ENCODE measurements around the gene GMPS. TPM values are rescaled to one million over a fixed set of nuclear protein-coding genes. Genes with fewer than 3 reads are reported as not detected.

The GMPS gene
- total and polyA plus RNA-seq, 3 experiments from 2014 or later, result 63.7 to 117 (median 113) TPM

- no peaks in the 10 kb centered on the region for H3K4me1 Mint-ChIP-seq
- ChIA-PET CTCF (no interaction called here), POLR2A (no interaction called here)
- Histone ChIP-seq H3K9me3 (ENCODE audit: low read length) (no peaks in the 10 kb centered on the region), H3K36me3 (ENCODE audit: insufficient read depth, low read length) (no peaks in the 10 kb centered on the region), H3K4me1 (ENCODE audit: insufficient read depth, low read length) (no peaks in the 10 kb centered on the region), H3K27ac (ENCODE audit: low read depth, low read length) (no peak overlapping the region), H3K27me3 (ENCODE audit: insufficient read depth, low read length, poor library complexity, severe bottlenecking) (no peaks in the 10 kb centered on the region), H3K4me3 (ENCODE audit: low read length) (no peak overlapping the region)
- H3K4me3 Mint-ChIP-seq, result no peak overlapping the region
- H3K27me3 Mint-ChIP-seq, result peaks cover 1 to 10% of the 10 kb centered on the region in 2 donors
- no peak overlapping the region for H3K27ac Mint-ChIP-seq
- no peaks in the 10 kb centered on the region for H3K9me3 Mint-ChIP-seq
- H3K36me3 Mint-ChIP-seq, result no peaks in the 10 kb centered on the region
- DNase-seq, result no peak
These were observed 119.1 kb downstream of the GMPS start for GRCh38 chr3:155989536-155989935.

- no peak for DNase-seq
- Mint-ChIP-seq H3K4me1 (no peaks in the 10 kb centered on the region), H3K4me3 (no peak overlapping the region), H3K27ac (no peak overlapping the region), H3K36me3 (no peaks in the 10 kb centered on the region), H3K27me3 (peaks cover 1 to 10% of the 10 kb centered on the region in 2 donors), H3K9me3 (no peaks in the 10 kb centered on the region)
- ChIA-PET POLR2A (no interaction called here), CTCF (no interaction called here)
- Histone ChIP-seq H3K4me3 (ENCODE audit: low read length) (no peak overlapping the region), H3K36me3 (ENCODE audit: insufficient read depth, low read length) (no peaks in the 10 kb centered on the region), H3K4me1 (ENCODE audit: insufficient read depth, low read length) (no peaks in the 10 kb centered on the region), H3K9me3 (ENCODE audit: low read length) (no peaks in the 10 kb centered on the region), H3K27ac (ENCODE audit: low read depth, low read length) (no peak overlapping the region), H3K27me3 (ENCODE audit: insufficient read depth, low read length, poor library complexity, severe bottlenecking) (no peaks in the 10 kb centered on the region)
These were observed 120.8 kb downstream of the GMPS start for GRCh38 chr3:155991212-155991611.

GRCh38 chr3:155991847-155992246 is 121.4 kb downstream of the GMPS start:
- ChIA-PET CTCF (no interaction called here), POLR2A (no interaction called here)
- no peak for DNase-seq
- Histone ChIP-seq H3K4me3 (ENCODE audit: low read length) (no peak overlapping the region), H3K36me3 (ENCODE audit: insufficient read depth, low read length) (no peaks in the 10 kb centered on the region), H3K4me1 (ENCODE audit: insufficient read depth, low read length) (no peaks in the 10 kb centered on the region), H3K27ac (ENCODE audit: low read depth, low read length) (no peak overlapping the region), H3K27me3 (ENCODE audit: insufficient read depth, low read length, poor library complexity, severe bottlenecking) (no peaks in the 10 kb centered on the region), H3K9me3 (ENCODE audit: low read length) (no peaks in the 10 kb centered on the region)
- Mint-ChIP-seq H3K27me3 (peaks cover 1 to 10% of the 10 kb centered on the region in 2 donors), H3K4me3 (no peak overlapping the region), H3K9me3 (no peaks in the 10 kb centered on the region), H3K4me1 (no peaks in the 10 kb centered on the region), H3K36me3 (no peaks in the 10 kb centered on the region), H3K27ac (no peak overlapping the region)

Other genes starting within 250 kb of the GMPS start
- gene PLCH1, start 125.6 kb upstream of the GMPS start, total RNA-seq, result not detected
- gene PLCH1, start 125.6 kb upstream of the GMPS start, polyA plus RNA-seq, result not detected
- 1 to 10 TPM; 1.8 to 2.2 TPM for gene C3orf33, start 64.4 kb upstream of the GMPS start, total RNA-seq
- 4.9 TPM for gene C3orf33, start 64.4 kb upstream of the GMPS start, polyA plus RNA-seq
- gene SLC33A1, start 16.2 kb upstream of the GMPS start, total RNA-seq, result 10 to 100 TPM; 22.8 to 24.8 TPM
- 19.5 TPM for gene SLC33A1, start 16.2 kb upstream of the GMPS start, polyA plus RNA-seq
- not detected for gene KCNAB1, start 249.9 kb downstream of the GMPS start, total RNA-seq
- gene KCNAB1, start 249.9 kb downstream of the GMPS start, polyA plus RNA-seq, result 0.32 TPM